ENCODE measurements around the gene GRWD1. TPM values are rescaled to one million over a fixed set of nuclear protein-coding genes. Genes with fewer than 3 reads are reported as not detected.

The GRWD1 gene
- total RNA-seq, 2 experiments from 2014 or later, result 25.6 to 27.1 TPM

- Mint-ChIP-seq H3K36me3 (ENCODE audit: low read depth) (peaks cover 25% of the 10 kb centered on the region), H3K9me3 (no peaks in the 10 kb centered on the region), H3K4me1 (peaks cover 35% of the 10 kb centered on the region), H3K27me3 (no peaks in the 10 kb centered on the region), H3K4me3 (peak within 1 kb of the TSS; percentile 79), H3K27ac (peak within 1 kb of the TSS; percentile 74)
- CTCF ChIA-PET, result interaction anchor here (0.7 to 1.5 kb wide), 3 partner anchors 18 to 78 kb away, joined by 3 to 5 read pairs (median 3); partner anchors contain the start of gene KDELR1
- POLR2A ChIA-PET, result interaction anchor here (0.9 to 1.1 kb wide), 5 partner anchors 9 to 149 kb away, joined by 3 to 6 read pairs (median 3); no protein-coding TSS in a partner anchor
- DNase-seq, result peak; percentile 82
Observed at GRCh38 chr19:48469289-48469881, 23.6 kb downstream of the GRWD1 start, which contains the start of gene CYTH2. Gene CYTH2, plus strand, starts transcription at chr19:48469369. Its CDS starts 139 bp downstream, at chr19:48469508.

- H3K4me1 Mint-ChIP-seq, result peaks cover 33% of the 10 kb centered on the region
- no peak for DNase-seq
- H3K4me3 Mint-ChIP-seq, result peak overlapping the region; percentile 79
- peaks cover 28% of the 10 kb centered on the region for H3K36me3 Mint-ChIP-seq (ENCODE audit: low read depth)
- CTCF ChIA-PET, result interaction anchor here (0.7 to 1.5 kb wide), 3 partner anchors 17 to 79 kb away, joined by 3 to 5 read pairs (median 3); partner anchors contain the start of gene KDELR1
- H3K27ac Mint-ChIP-seq, result peak overlapping the region; percentile 64
- POLR2A ChIA-PET, result interaction anchor here (0.8 to 1.3 kb wide), 9 partner anchors 10 to 402 kb away, joined by 3 to 6 read pairs (median 3); partner anchors contain the start of genes GRWD1 and PPP1R15A
- no peaks in the 10 kb centered on the region for H3K27me3 Mint-ChIP-seq
- H3K9me3 Mint-ChIP-seq, result no peaks in the 10 kb centered on the region
Observed at GRCh38 chr19:48469934-48470680, 24.3 kb downstream of the GRWD1 start.

- H3K36me3 Mint-ChIP-seq (ENCODE audit: low read depth), result peaks cover 35% of the 10 kb centered on the region
- no peaks in the 10 kb centered on the region for H3K27me3 Mint-ChIP-seq
- CTCF ChIA-PET, result interaction anchor here (1.5 kb wide), 1 partner anchor 19 kb away, joined by 5 read pairs; no protein-coding TSS in a partner anchor
- no peak for DNase-seq
- H3K4me1 Mint-ChIP-seq, result peaks cover 26% of the 10 kb centered on the region
- peak overlapping the region; percentile 21 for H3K27ac Mint-ChIP-seq
- peak overlapping the region; percentile 79 for H3K4me3 Mint-ChIP-seq
- POLR2A ChIA-PET, result interaction anchor here (0.8 to 1.3 kb wide), 5 partner anchors 10 to 401 kb away, joined by 3 to 4 read pairs (median 3); partner anchors contain the start of genes GRWD1 and PPP1R15A
- no peaks in the 10 kb centered on the region for H3K9me3 Mint-ChIP-seq
Observed at GRCh38 chr19:48470856-48471255, 25.1 kb downstream of the GRWD1 start.

DNA sequence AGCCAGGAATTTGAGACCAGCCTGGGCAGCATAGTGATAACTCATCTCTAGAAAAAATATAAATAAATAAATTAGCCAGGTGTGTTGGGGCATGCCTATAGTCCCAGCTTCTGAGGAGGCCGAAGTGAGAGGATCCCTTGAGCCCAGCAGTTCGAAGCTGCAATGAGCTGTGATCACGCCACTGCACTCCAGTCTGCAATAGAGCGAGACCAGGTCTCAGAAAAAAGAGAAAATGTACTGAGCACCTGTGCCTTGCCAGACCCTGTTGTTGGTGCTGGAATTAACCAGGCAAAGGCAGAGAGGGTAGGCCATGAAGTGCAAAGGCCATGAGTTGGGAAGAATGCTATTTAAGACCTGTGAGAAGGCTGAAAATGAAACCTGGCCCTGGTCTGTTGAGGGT lies 26.1 kb downstream of the GRWD1 start:
- Mint-ChIP-seq H3K4me1 (peaks cover 26% of the 10 kb centered on the region), H3K27me3 (no peaks in the 10 kb centered on the region)
- POLR2A ChIA-PET, result no interaction called here

DNA sequence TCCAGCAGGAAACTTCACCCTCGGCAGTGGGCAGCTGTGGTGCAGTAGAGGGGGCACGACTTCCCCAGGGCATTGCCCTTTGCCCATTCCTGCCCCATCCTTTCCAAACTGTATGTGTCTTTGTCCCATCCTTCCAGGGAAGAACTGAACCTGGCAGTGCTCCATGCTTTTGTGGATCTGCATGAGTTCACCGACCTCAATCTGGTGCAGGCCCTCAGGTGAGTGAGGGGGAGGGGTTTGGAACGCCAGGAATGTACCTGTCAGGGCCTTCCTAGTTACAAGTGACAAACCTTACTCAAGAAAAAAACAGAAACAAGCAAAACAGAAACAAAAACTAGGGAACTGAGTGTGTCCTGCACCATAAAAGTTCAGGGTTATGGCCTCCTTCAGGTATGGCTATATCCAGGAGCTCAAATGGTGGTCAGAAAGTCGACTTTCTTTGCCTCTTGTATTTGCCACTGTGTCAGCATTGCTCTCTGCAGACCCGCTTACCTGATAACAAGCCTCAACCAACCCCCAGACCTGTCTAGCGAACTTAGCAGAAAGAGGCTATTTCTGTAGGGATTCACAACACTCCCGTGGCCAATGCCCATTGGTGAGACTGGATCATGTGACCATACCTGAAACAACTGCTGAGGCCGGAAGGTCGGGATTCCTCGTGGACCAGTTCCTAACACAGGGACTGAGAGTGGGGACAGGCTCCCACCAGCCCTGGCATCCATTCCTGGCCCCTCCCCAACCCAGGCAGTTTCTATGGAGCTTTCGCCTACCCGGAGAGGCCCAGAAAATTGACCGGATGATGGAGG lies 27.6 kb downstream of the GRWD1 start:
- Mint-ChIP-seq H3K4me1 (peaks cover 20% of the 10 kb centered on the region), H3K27me3 (no peaks in the 10 kb centered on the region), H3K36me3 (ENCODE audit: low read depth) (peaks cover 37% of the 10 kb centered on the region), H3K4me3 (no peak overlapping the region), H3K27ac (no peak overlapping the region), H3K9me3 (no peaks in the 10 kb centered on the region)
- CTCF ChIA-PET, result interaction anchor here (1.4 kb wide), 1 partner anchor 17 kb away, joined by 5 read pairs; no protein-coding TSS in a partner anchor
- DNase-seq, result no peak
- POLR2A ChIA-PET, result no interaction called here

More for the DNA sequence above, 26.1 kb downstream of the GRWD1 start:
- CTCF ChIA-PET, result no interaction called here
- no peak overlapping the region for H3K27ac Mint-ChIP-seq
- H3K9me3 Mint-ChIP-seq, result no peaks in the 10 kb centered on the region
- no peak for DNase-seq
- H3K36me3 Mint-ChIP-seq (ENCODE audit: low read depth), result peaks cover 37% of the 10 kb centered on the region
- H3K4me3 Mint-ChIP-seq, result no peak overlapping the region

DNA sequence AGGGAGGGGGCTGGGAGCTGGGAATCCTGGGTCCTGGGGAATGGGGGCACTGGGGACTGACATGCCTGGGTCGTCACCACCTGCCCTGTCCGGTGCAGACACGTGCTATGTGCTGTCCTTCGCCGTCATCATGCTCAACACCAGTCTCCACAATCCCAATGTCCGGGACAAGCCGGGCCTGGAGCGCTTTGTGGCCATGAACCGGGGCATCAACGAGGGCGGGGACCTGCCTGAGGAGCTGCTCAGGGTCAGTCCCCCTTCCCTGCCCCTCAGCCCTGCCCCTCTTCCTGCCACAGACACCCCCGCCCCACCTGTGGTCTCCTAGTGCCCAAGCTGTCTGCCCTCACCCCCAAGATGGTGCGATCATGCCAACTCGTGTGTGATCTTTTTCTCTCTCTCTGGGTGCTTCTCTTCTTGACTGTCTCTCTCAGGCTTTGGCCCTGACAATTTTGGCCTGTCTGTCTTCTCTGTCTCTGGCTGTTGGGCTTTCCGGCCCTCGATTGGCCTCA lies 28.4 kb downstream of the GRWD1 start:
- Mint-ChIP-seq H3K27ac (no peak overlapping the region), H3K36me3 (ENCODE audit: low read depth) (peaks cover 37% of the 10 kb centered on the region), H3K9me3 (no peaks in the 10 kb centered on the region), H3K27me3 (no peaks in the 10 kb centered on the region), H3K4me3 (no peak overlapping the region), H3K4me1 (peaks cover 16% of the 10 kb centered on the region)
- ChIA-PET POLR2A (no interaction called here), CTCF (no interaction called here)
- DNase-seq, result no peak

GRCh38 chr19:48475369-48476068 lies 29.7 kb downstream of the GRWD1 start:
- no peak for DNase-seq
- Mint-ChIP-seq H3K27ac (no peak overlapping the region), H3K9me3 (no peaks in the 10 kb centered on the region), H3K4me3 (no peak overlapping the region), H3K27me3 (no peaks in the 10 kb centered on the region), H3K4me1 (peaks cover 20% of the 10 kb centered on the region), H3K36me3 (ENCODE audit: low read depth) (peaks cover 43% of the 10 kb centered on the region)
- CTCF ChIA-PET, result no interaction called here
- POLR2A ChIA-PET, result no interaction called here

GRCh38 chr19:48476176-48476575 lies 30.4 kb downstream of the GRWD1 start:
- H3K27me3 Mint-ChIP-seq, result no peaks in the 10 kb centered on the region
- peaks cover 23% of the 10 kb centered on the region for H3K4me1 Mint-ChIP-seq
- H3K36me3 Mint-ChIP-seq (ENCODE audit: low read depth), result peaks cover 42% of the 10 kb centered on the region
- no peak overlapping the region for H3K27ac Mint-ChIP-seq
- no peak for DNase-seq
- H3K9me3 Mint-ChIP-seq, result no peaks in the 10 kb centered on the region
- ChIA-PET CTCF (no interaction called here), POLR2A (no interaction called here)
- H3K4me3 Mint-ChIP-seq, result no peak overlapping the region

DNA sequence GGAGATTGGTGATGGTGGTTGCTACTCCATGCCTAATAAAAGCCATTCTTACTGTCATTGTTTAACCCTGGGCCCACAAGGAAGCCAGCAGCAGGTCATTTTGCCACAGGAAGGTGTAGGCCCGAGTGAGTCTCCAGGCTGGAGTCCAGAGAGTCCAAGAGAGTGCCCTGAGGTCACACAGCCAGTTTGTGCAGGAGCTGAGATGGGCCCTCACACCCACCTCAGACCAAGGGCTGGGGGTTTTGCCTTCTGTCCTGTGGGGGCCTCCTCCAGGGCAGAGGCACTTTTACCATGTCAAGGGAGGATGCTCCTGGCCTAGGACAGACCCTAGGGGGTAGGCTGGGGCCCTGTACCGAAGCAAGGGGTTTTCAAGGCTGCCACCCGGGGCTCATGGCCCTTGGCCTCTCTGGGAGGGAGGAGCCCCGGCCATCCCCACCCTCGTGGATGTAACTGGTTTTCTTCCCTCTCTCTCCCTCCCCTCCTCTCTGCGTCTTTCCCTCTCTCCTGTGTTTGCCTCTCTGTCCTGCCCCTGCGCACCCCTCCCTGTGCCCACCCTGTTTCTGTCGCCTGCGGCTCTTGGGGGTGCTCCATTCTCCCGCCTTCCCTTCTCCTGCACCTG lies 31.4 kb downstream of the GRWD1 start:
- peaks cover 27% of the 10 kb centered on the region for H3K4me1 Mint-ChIP-seq
- H3K9me3 Mint-ChIP-seq, result no peaks in the 10 kb centered on the region
- no peaks in the 10 kb centered on the region for H3K27me3 Mint-ChIP-seq
- no peak overlapping the region for H3K27ac Mint-ChIP-seq
- H3K36me3 Mint-ChIP-seq (ENCODE audit: low read depth), result peaks cover 35% of the 10 kb centered on the region
- DNase-seq, result no peak
- no peak overlapping the region for H3K4me3 Mint-ChIP-seq
- ChIA-PET POLR2A (no interaction called here), CTCF (no interaction called here)

DNA sequence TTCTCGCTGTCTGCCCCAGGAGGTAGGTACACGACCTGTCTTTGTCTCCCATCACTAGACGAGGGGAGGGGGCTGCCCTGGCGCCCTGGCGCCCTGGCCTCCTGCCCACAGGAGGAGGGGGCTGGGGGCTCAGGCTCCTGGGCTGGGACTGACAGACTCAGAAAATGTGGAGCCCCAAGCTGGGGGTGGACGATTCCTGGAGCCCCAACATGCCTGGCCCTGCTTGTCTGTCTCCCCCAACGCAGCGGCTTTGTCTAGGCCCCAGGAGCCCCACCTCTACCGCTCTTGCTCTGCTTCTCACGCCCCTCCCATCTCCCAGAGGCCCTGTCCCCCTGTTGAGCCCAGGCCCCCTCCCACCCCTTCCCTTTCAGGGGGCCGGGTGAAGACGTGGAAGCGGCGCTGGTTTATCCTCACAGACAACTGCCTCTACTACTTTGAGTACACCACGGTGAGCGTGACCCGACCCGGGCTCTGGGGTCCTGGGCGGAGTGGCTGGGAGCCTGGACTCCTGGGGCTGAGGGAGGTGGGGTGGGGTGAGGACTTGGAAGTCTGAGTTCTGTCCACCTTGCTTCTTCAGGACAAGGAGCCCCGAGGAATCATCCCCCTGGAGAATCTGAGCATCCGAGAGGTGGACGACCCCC lies 32.0 kb downstream of the GRWD1 start:
- CTCF ChIA-PET, result no interaction called here
- Mint-ChIP-seq H3K36me3 (ENCODE audit: low read depth) (peaks cover 31% of the 10 kb centered on the region), H3K9me3 (no peaks in the 10 kb centered on the region), H3K4me1 (peaks cover 28% of the 10 kb centered on the region), H3K27me3 (no peaks in the 10 kb centered on the region), H3K4me3 (no peak overlapping the region), H3K27ac (no peak overlapping the region)
- no peak for DNase-seq
- POLR2A ChIA-PET, result no interaction called here

DNA sequence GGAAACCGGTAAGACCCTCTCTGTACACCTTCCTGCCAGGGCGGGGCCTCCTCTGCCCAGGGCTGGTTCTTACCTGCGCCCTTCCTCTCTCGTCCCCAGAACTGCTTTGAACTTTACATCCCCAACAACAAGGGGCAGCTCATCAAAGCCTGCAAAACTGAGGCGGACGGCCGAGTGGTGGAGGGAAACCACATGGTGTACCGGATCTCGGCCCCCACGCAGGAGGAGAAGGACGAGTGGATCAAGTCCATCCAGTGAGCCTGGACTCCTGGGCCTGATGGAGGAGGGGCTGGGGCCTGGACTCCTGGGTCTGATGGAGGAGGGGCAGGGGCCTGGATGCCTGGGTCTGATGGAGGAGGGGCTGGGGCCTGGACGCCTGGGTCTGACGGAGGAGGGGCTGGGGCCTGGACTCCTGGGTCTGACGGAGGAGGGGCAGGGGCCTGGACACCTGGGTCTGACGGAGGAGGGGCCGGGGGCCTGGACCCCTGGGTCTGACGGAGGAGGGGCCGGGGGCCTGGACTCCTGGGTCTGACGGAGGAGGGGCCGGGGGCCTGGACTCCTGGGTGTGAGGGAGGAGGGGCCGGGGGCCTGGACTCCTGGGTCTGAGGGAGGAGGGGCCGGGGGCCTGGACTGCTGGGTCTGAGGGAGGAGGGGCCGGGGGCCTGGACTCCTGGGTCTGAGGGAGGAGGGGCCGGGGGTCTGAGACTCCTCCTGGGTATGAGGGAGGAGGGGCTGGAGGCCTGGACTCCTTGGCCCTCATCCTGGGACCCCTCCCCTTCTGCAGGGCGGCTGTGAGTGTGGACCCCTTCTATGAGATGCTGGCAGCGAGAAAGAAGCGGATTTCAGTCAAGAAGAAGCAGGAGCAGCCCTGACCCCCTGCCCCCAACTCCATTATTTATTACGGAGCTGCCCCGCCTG lies 32.8 kb downstream of the GRWD1 start:
- Mint-ChIP-seq H3K9me3 (no peaks in the 10 kb centered on the region), H3K4me3 (no peak overlapping the region), H3K4me1 (peaks cover 28% of the 10 kb centered on the region), H3K27ac (no peak overlapping the region), H3K27me3 (no peaks in the 10 kb centered on the region), H3K36me3 (ENCODE audit: low read depth) (peaks cover 26% of the 10 kb centered on the region)
- ChIA-PET CTCF (no interaction called here), POLR2A (interaction anchor here (1.7 to 1.8 kb wide), 2 partner anchors 9 to 16 kb away, joined by 5 to 6 read pairs; no protein-coding TSS in a partner anchor)
- DNase-seq, result no peak

All from activated CD4-positive, alpha-beta memory T cell treated with anti-CD3 and anti-CD28 coated beads, Interleukin-2, amount 10 ng/mL, durations not matched to agents 7 days and 5 days (primary cell).